GM21723 (cell line): ENCODE results near the gene SMAP2.
A peak's percentile ranks its signal among the peaks of the same experiment; 100 is the strongest.
"Not testable (repeated sequence)": the region's sequence is repeated elsewhere in the genome, so short reads cannot be mapped to it uniquely, and the experiment has no call there.

Source experiments
- ATAC-seq: cut with Tn5 transposase; IDR thresholded peaks from one replicate; pipeline ENCODE4 v1.9.1; 2021; ENCODE audit warnings: mild to moderate bottlenecking, moderate library complexity; ENCODE audit not compliant: unreplicated experiment

The SMAP2 gene

GRCh38 chr1:40373323-40374283 lies at the start of gene SMAP2:
Gene SMAP2 (plus strand): TSS chr1:40373727. CDS start chr1:40374121, 394 bp downstream.
- peak; percentile 83 for ATAC-seq

GRCh38 chr1:40331403-40331802 lies 42.1 kb upstream of the SMAP2 start:
- not testable (repeated sequence) for ATAC-seq

- ATAC-seq: no peak
Measured at GRCh38 chr1:40332695-40333094, 40.8 kb upstream of the SMAP2 start.

GRCh38 chr1:40337443-40337842 lies 36.1 kb upstream of the SMAP2 start:
- ATAC-seq: no peak

- peak; percentile 56 for ATAC-seq
Measured at GRCh38 chr1:40338745-40339419, 34.6 kb upstream of the SMAP2 start.

- no peak for ATAC-seq
Measured at GRCh38 chr1:40339420-40340323, 33.9 kb upstream of the SMAP2 start.

GRCh38 chr1:40341491-40342380 lies 31.8 kb upstream of the SMAP2 start:
- ATAC-seq: no peak

GRCh38 chr1:40342381-40342717 lies 31.2 kb upstream of the SMAP2 start:
- not testable (repeated sequence) for ATAC-seq

- no peak for ATAC-seq
Measured at GRCh38 chr1:40344597-40344996, 28.9 kb upstream of the SMAP2 start.

GRCh38 chr1:40350391-40350790 lies 23.1 kb upstream of the SMAP2 start:
- no peak for ATAC-seq

GRCh38 chr1:40351124-40351523 lies 22.4 kb upstream of the SMAP2 start:
- ATAC-seq: no peak

- no peak for ATAC-seq
Measured at GRCh38 chr1:40352126-40352525, 21.4 kb upstream of the SMAP2 start.

GRCh38 chr1:40353082-40353481 lies 20.4 kb upstream of the SMAP2 start:
- ATAC-seq: no peak

- no peak for ATAC-seq
Measured at GRCh38 chr1:40357625-40358024, 15.9 kb upstream of the SMAP2 start.

- ATAC-seq: no peak
Measured at GRCh38 chr1:40360631-40361030, 12.9 kb upstream of the SMAP2 start.

- ATAC-seq: no peak
Measured at GRCh38 chr1:40361201-40361600, 12.3 kb upstream of the SMAP2 start.

GRCh38 chr1:40361637-40362036 lies 11.9 kb upstream of the SMAP2 start:
- ATAC-seq: no peak

- no peak for ATAC-seq
Measured at GRCh38 chr1:40362199-40362598, 11.3 kb upstream of the SMAP2 start.

- ATAC-seq: no peak
Measured at GRCh38 chr1:40362699-40363098, 10.8 kb upstream of the SMAP2 start.

GRCh38 chr1:40363721-40364120 lies 9.8 kb upstream of the SMAP2 start:
- peak; percentile 94 for ATAC-seq
